GM10266 (cell line): ENCODE results near the gene TCHH.

Source experiments
- DNase-seq: peaks from one replicate; pipeline ENCODE4 v3.0.0; 2012; ENCODE audit errors: extremely low spot score
- CTCF ChIP-seq: IDR thresholded peaks from 2 replicates; pipeline ENCODE4 v1.5.1; 2012; ENCODE audit warnings: mild to moderate bottlenecking, low read depth; ENCODE audit not compliant: control insufficient read depth, insufficient read depth; ENCODE audit errors: missing control alignments

TCHH gene

GRCh38 chr1:152111515-152111968, 3.7 kb downstream of the TCHH start:
- DNase-seq, result no peak
- TF ChIP-seq CTCF, result no peak

- DNase-seq, result no peak
- TF ChIP-seq CTCF, result no peak
Observed at GRCh38 chr1:152110860-152111514, 4.3 kb downstream of the TCHH start.

- peak; percentile 25 for DNase-seq
- TF ChIP-seq CTCF, result no peak
Observed at GRCh38 chr1:152110365-152110859, 4.8 kb downstream of the TCHH start.

- TF ChIP-seq CTCF, result no peak
Observed at GRCh38 chr1:152109998-152110294, 5.3 kb downstream of the TCHH start.

GRCh38 chr1:152109231-152109997, 5.8 kb downstream of the TCHH start:
- no peak for DNase-seq
- TF ChIP-seq CTCF, result no peak

More at GRCh38 chr1:152109998-152110294, 5.3 kb downstream of the TCHH start:
- DNase-seq, result no peak

- no peak for DNase-seq
- TF ChIP-seq CTCF, result no peak
Observed at GRCh38 chr1:152108882-152109222, 6.4 kb downstream of the TCHH start.

- TF ChIP-seq CTCF, result no peak
- DNase-seq, result no peak
Observed at GRCh38 chr1:152107984-152108881, 7.0 kb downstream of the TCHH start.
